ENCODE measurements around the gene UQCC2.

DNA sequence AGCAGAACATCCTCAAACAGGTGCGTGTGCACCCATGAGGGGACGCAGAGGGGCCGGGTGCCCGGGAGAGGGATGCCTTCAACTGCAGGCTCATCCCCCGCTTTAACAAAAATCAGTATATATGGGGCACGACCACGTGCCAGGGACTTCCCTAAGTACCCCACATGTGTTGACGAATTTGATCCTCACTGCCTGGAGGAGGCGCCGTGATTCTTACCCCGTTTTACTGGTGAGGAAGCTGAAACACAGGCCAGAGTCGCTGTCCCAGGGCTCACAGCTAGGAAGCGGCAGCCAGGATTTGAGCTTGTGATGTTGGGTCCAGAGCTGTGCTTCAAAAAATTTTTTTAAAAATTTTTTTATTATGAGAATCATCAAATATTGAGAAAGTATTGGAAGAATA is 45.5 kb downstream of the UQCC2 start:
- TF ChIP-seq, protein P1, sequence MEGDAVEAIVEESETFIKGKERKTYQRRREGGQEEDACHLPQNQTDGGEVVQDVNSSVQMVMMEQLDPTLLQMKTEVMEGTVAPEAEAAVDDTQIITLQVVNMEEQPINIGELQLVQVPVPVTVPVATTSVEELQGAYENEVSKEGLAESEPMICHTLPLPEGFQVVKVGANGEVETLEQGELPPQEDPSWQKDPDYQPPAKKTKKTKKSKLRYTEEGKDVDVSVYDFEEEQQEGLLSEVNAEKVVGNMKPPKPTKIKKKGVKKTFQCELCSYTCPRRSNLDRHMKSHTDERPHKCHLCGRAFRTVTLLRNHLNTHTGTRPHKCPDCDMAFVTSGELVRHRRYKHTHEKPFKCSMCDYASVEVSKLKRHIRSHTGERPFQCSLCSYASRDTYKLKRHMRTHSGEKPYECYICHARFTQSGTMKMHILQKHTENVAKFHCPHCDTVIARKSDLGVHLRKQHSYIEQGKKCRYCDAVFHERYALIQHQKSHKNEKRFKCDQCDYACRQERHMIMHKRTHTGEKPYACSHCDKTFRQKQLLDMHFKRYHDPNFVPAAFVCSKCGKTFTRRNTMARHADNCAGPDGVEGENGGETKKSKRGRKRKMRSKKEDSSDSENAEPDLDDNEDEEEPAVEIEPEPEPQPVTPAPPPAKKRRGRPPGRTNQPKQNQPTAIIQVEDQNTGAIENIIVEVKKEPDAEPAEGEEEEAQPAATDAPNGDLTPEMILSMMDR (IDR thresholded peaks at IDR 0.05) = no peak
- no peak for TF ChIP-seq POLR2A (IDR thresholded peaks at IDR 0.05)
